HepG2 (cell line): Measurements from ENCODE around the gene PDCD10. TPM values are rescaled to one million over a fixed set of nuclear protein-coding genes. Genes with fewer than 3 reads are reported as not detected.

Source experiments
- ARNT ChIP-seq: fragments of 450-650 bp; IDR thresholded peaks from 2 replicates; pipeline ENCODE4 v1.6.1; 2017
- HNRNPLL ChIP-seq: fragments of 200-400 bp; formaldehyde crosslinking; IDR thresholded peaks from 2 replicates; pipeline ENCODE4 v1.6.1; 2017; ENCODE audit warnings: mild to moderate bottlenecking, low read depth, low read length; ENCODE audit not compliant: poor library complexity, severe bottlenecking
- HOXA9 ChIP-seq: sonication (generic); formaldehyde crosslinking; IDR thresholded peaks from 2 replicates; pipeline ENCODE4 v1.8.1; 2022; ENCODE audit warnings: missing genetic modification reagents, mild to moderate bottlenecking, moderate library complexity, borderline replicate concordance
- MED1 ChIP-seq: sonication (generic); formaldehyde crosslinking; IDR thresholded peaks from 2 replicates; pipeline ENCODE4 v1.4.0; 2020; ENCODE audit warnings: missing genetic modification reagents
- NFYC ChIP-seq: IDR thresholded peaks from 2 replicates; pipeline ENCODE4 v1.6.1; 2016; ENCODE audit warnings: missing genetic modification reagents, missing compliant biosample characterization
- PHF8 ChIP-seq: sonication (generic); formaldehyde crosslinking; IDR thresholded peaks from 2 replicates; pipeline ENCODE4 v1.5.0; 2020; ENCODE audit warnings: missing genetic modification reagents
- POLR2A ChIP-seq, 2 experiments: IDR thresholded peaks; 2 replicates each; pipeline ENCODE4 v1.6.1; 2011; ENCODE audit warnings: low read depth in 2 of 2, low read length in 2 of 2, mild to moderate bottlenecking in 1 of 2, moderate library complexity in 1 of 2; ENCODE audit not compliant: insufficient read depth in 1 of 2
- SMAD1 ChIP-seq: sonication (generic); formaldehyde crosslinking; IDR thresholded peaks from 2 replicates; pipeline ENCODE4 v1.4.0; 2020; ENCODE audit warnings: missing genetic modification reagents, low read depth, mild to moderate bottlenecking, borderline replicate concordance
- SNAPC2 ChIP-seq: sonication (generic); formaldehyde crosslinking; IDR thresholded peaks from 2 replicates; pipeline ENCODE4 v1.8.1; 2022; ENCODE audit warnings: mild to moderate bottlenecking, missing genetic modification reagents
- SRSF1 ChIP-seq: fragments of 200-400 bp; formaldehyde crosslinking; optimal IDR thresholded peaks from 2 replicates; pipeline ENCODE3; 2017; ENCODE audit warnings: mild to moderate bottlenecking, low read depth, low read length, moderate library complexity
- TCF12 ChIP-seq, 2 experiments: fragments of 450-650 bp in 1 of 2; sonication (generic) in 1 of 2; formaldehyde crosslinking in 1 of 2; IDR thresholded peaks; 2 replicates each; pipeline versions ENCODE4 v1.6.1 to v1.8.0; 2017 to 2022; ENCODE audit warnings: antibody characterized with exemption in 1 of 2, mild to moderate bottlenecking in 1 of 2, missing genetic modification reagents in 1 of 2, moderate library complexity in 1 of 2
- ZFP36 ChIP-seq: fragments of 150-350 bp; IDR thresholded peaks from 2 replicates; pipeline ENCODE4 v1.6.1; 2018; ENCODE audit warnings: borderline replicate concordance, low read length, low read depth; ENCODE audit not compliant: partially characterized antibody
- ZFP36L2 ChIP-seq: sonication (generic); formaldehyde crosslinking; IDR thresholded peaks from 2 replicates; pipeline ENCODE4 v1.4.0; 2020; ENCODE audit warnings: missing genetic modification reagents
- ZMAT3 ChIP-seq: sonication (generic); formaldehyde crosslinking; conservative IDR thresholded peaks from 2 replicates; pipeline ENCODE4 v1.7.0; 2021; ENCODE audit warnings: missing genetic modification reagents
- ZNF598 ChIP-seq: sonication (generic); formaldehyde crosslinking; IDR thresholded peaks from 2 replicates; pipeline ENCODE4 v1.5.1; 2020; ENCODE audit warnings: mild to moderate bottlenecking, missing genetic modification reagents, borderline replicate concordance
- ZNF746 ChIP-seq: sonication (generic); formaldehyde crosslinking; IDR thresholded peaks from 2 replicates; pipeline ENCODE4 v1.8.0; 2022; ENCODE audit warnings: mild to moderate bottlenecking, missing genetic modification reagents
- polyA plus RNA-seq, 8 experiments: library from polyadenylated mRNA; depleted of rRNA in 3 of 8; stranded (reverse) in 7 of 8; unstranded in 1 of 8; fragments of >200 nt; fragmentation: Illumina TruSeq in 4 of 8; extraction: Trizol in 4 of 8; gene quantifications; 2 replicates each; pipeline versions ENCODE4 v1.2.1 to v1.2.3, GENCODE V29; 2011 to 2016; ENCODE audit warnings: low read depth in 4 of 8, missing spikeins in 1 of 8, mixed read lengths in 1 of 8; ENCODE audit not compliant: insufficient read depth in 1 of 8
- total RNA-seq, 5 experiments: library from RNA; depleted of rRNA; stranded (reverse); fragments of >200 nt; fragmentation: Illumina TruSeq; extraction: Trizol; gene quantifications; 2 replicates each; pipeline ENCODE4 v1.2.3, GENCODE V29; 2016; ENCODE audit warnings: low read depth in 1 of 5
- TF ChIP-seq, protein P1 (sequence below): IDR thresholded peaks from 2 replicates; pipeline ENCODE4 v1.6.1; 2016; ENCODE audit warnings: mild to moderate bottlenecking
- TF ChIP-seq, protein P2 (sequence below): sonication (generic); formaldehyde crosslinking; IDR thresholded peaks from 2 replicates; pipeline ENCODE4 v1.8.1; 2023; ENCODE audit warnings: missing genetic modification reagents, mild to moderate bottlenecking, borderline replicate concordance
- TF ChIP-seq, protein P3 (sequence below): sonication (generic); formaldehyde crosslinking; IDR thresholded peaks from 2 replicates; pipeline ENCODE4 v1.5.1; 2020; ENCODE audit warnings: mild to moderate bottlenecking, moderate library complexity, missing genetic modification reagents
- TF ChIP-seq, protein P4 (sequence below): sonication (generic); formaldehyde crosslinking; IDR thresholded peaks from 2 replicates; pipeline ENCODE4 v1.4.0; 2020; ENCODE audit warnings: mild to moderate bottlenecking, missing genetic modification reagents
- TF ChIP-seq, protein P5 (sequence below): sonication (generic); formaldehyde crosslinking; IDR thresholded peaks from 2 replicates; pipeline ENCODE4 v1.8.0; 2022; ENCODE audit warnings: mild to moderate bottlenecking, missing genetic modification reagents
- TF ChIP-seq, protein P6 (sequence below): IDR thresholded peaks from 2 replicates; pipeline ENCODE4 v1.6.1; 2018; ENCODE audit warnings: missing genetic modification reagents

Gene PDCD10
- total and polyA plus RNA-seq, 2 of the 13 experiments (the other 11 are each of a cell fraction or from before 2014, with no cell fraction given): 48.5 to 53.9 TPM

DNA sequence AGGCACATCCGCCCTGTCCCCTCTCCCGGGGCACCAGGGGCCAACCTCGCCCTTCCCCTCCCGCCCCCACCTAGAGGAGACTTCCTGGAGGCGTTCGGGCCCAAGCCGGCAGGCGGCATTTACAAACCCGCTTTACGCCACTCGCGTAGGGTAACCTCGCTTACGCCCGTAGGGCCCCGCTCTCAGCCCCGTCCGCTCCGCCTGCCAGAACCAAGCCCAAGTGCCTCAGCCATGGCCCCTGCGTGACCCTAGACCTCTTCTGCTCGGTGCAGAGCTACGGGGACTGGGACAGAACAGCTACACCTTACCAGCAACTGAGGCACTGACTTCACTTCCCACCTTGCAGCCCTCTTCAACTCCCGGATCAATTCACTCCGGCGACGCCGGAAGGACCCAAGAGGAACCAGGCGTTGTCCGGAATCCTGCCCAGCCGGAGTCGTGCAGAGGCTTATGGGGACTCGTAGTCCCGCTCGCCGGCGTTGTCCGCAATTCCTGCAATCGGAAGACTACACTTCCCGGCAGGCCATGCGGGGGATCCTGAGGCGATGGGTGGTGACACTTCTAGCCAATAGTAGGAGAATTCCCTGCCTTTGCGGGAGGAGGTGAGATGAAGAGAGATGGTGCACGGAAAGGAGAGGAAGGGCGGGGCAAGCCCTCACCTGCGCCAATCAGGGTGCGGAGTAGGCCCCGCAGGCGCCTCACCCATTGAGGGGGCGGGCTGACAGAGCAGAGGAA, at the start of gene PDCD10 (continued):
- TF ChIP-seq, protein P1, sequence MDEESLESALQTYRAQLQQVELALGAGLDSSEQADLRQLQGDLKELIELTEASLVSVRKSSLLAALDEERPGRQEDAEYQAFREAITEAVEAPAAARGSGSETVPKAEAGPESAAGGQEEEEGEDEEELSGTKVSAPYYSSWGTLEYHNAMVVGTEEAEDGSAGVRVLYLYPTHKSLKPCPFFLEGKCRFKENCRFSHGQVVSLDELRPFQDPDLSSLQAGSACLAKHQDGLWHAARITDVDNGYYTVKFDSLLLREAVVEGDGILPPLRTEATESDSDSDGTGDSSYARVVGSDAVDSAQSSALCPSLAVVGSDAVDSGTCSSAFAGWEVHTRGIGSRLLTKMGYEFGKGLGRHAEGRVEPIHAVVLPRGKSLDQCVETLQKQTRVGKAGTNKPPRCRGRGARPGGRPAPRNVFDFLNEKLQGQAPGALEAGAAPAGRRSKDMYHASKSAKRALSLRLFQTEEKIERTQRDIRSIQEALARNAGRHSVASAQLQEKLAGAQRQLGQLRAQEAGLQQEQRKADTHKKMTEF: no peak
- no peak for TF ChIP-seq SMAD1
- TF ChIP-seq, protein P2, sequence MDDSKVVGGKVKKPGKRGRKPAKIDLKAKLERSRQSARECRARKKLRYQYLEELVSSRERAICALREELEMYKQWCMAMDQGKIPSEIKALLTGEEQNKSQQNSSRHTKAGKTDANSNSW (CRISPR knock-in tag): no peak
- TF ChIP-seq ZFP36: no peak
- TF ChIP-seq, protein P3, sequence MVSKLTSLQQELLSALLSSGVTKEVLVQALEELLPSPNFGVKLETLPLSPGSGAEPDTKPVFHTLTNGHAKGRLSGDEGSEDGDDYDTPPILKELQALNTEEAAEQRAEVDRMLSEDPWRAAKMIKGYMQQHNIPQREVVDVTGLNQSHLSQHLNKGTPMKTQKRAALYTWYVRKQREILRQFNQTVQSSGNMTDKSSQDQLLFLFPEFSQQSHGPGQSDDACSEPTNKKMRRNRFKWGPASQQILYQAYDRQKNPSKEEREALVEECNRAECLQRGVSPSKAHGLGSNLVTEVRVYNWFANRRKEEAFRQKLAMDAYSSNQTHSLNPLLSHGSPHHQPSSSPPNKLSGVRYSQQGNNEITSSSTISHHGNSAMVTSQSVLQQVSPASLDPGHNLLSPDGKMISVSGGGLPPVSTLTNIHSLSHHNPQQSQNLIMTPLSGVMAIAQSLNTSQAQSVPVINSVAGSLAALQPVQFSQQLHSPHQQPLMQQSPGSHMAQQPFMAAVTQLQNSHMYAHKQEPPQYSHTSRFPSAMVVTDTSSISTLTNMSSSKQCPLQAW (CRISPR knock-in tag): no peak
- peak; percentile 86 for TF ChIP-seq NFYC (CRISPR knock-in tag)
- no peak for TF ChIP-seq HOXA9 (CRISPR knock-in tag)
- TF ChIP-seq ARNT: no peak
- TF ChIP-seq, protein P4, sequence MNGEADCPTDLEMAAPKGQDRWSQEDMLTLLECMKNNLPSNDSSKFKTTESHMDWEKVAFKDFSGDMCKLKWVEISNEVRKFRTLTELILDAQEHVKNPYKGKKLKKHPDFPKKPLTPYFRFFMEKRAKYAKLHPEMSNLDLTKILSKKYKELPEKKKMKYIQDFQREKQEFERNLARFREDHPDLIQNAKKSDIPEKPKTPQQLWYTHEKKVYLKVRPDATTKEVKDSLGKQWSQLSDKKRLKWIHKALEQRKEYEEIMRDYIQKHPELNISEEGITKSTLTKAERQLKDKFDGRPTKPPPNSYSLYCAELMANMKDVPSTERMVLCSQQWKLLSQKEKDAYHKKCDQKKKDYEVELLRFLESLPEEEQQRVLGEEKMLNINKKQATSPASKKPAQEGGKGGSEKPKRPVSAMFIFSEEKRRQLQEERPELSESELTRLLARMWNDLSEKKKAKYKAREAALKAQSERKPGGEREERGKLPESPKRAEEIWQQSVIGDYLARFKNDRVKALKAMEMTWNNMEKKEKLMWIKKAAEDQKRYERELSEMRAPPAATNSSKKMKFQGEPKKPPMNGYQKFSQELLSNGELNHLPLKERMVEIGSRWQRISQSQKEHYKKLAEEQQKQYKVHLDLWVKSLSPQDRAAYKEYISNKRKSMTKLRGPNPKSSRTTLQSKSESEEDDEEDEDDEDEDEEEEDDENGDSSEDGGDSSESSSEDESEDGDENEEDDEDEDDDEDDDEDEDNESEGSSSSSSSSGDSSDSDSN (CRISPR knock-in tag): peak; percentile 75
- TF ChIP-seq, protein P5, sequence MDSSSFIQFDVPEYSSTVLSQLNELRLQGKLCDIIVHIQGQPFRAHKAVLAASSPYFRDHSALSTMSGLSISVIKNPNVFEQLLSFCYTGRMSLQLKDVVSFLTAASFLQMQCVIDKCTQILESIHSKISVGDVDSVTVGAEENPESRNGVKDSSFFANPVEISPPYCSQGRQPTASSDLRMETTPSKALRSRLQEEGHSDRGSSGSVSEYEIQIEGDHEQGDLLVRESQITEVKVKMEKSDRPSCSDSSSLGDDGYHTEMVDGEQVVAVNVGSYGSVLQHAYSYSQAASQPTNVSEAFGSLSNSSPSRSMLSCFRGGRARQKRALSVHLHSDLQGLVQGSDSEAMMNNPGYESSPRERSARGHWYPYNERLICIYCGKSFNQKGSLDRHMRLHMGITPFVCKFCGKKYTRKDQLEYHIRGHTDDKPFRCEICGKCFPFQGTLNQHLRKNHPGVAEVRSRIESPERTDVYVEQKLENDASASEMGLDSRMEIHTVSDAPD (CRISPR knock-in tag): no peak; the same call in 1 of the 2 replicates
- TF ChIP-seq PHF8 (CRISPR knock-in tag): peak; percentile 90
- TF ChIP-seq HNRNPLL: peak; percentile 100
- TF ChIP-seq POLR2A (IDR thresholded peaks at IDR 0.05; ENCODE audit: insufficient read depth in 1 of 2, low read depth in 2 of 2, low read length in 2 of 2): peak; percentile 80 to 91
- TF ChIP-seq ZNF598: no peak
- TF ChIP-seq SNAPC2 (CRISPR knock-in tag): no peak
- 0 out of 2 replicates have a peak, but pooled peaks have one; percentile 17 for TF ChIP-seq ZMAT3 (CRISPR knock-in tag)
- TF ChIP-seq, protein P6, sequence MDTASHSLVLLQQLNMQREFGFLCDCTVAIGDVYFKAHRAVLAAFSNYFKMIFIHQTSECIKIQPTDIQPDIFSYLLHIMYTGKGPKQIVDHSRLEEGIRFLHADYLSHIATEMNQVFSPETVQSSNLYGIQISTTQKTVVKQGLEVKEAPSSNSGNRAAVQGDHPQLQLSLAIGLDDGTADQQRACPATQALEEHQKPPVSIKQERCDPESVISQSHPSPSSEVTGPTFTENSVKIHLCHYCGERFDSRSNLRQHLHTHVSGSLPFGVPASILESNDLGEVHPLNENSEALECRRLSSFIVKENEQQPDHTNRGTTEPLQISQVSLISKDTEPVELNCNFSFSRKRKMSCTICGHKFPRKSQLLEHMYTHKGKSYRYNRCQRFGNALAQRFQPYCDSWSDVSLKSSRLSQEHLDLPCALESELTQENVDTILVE: no peak
- peak; percentile 69 for TF ChIP-seq SRSF1
- TF ChIP-seq MED1 (CRISPR knock-in tag): peak; percentile 16; the same call in 1 of the 2 replicates
- no peak for TF ChIP-seq ZFP36L2
- no peak for TF ChIP-seq TCF12 (IDR thresholded peaks at IDR 0.05)
- TF ChIP-seq TCF12 (CRISPR knock-in tag; IDR thresholded peaks at IDR 0.05): peak; percentile 53; the same call in 1 of the 2 replicates
- TF ChIP-seq ZNF746 (CRISPR knock-in tag): peak; percentile 91
